Common myeloid progenitor, CD34-positive (primary cell): ENCODE results near the gene RRP12.
"Not testable (repeated sequence)": the region's sequence is repeated elsewhere in the genome, so short reads cannot be mapped to it uniquely, and the experiment has no call there.

Experiments
- CTCF ChIA-PET: fragments of 350-600 bp; sonication (Branson Sonifier 250); formaldehyde crosslinking; loops from one replicate; lab custom pipeline; 2021; ENCODE audit warnings: antibody characterized with exemption; lab: Charles Lee
- POLR2A ChIA-PET: fragments of 350-600 bp; sonication (Branson Sonifier 250); formaldehyde crosslinking; loops from one replicate; lab custom pipeline; 2021; ENCODE audit warnings: antibody characterized with exemption; lab: Charles Lee
- DNase-seq, 3 donors: peaks; one replicate each; pipeline versions ENCODE4 v3.0.0 to v3.0.0-alpha.2; 2013
- H3K27ac ChIP-seq, 2 experiments: 1 replicate in 1 of 2; 2 replicates in 1 of 2; pipeline ENCODE4 v1.7.0; 2013; ENCODE audit warnings: inconsistent platforms in 2 of 2, low read length in 2 of 2, mild to moderate bottlenecking in 2 of 2, low read depth in 1 of 2, moderate library complexity in 1 of 2; ENCODE audit not compliant: severe bottlenecking in 2 of 2, insufficient read depth in 1 of 2, poor library complexity in 1 of 2
- H3K27me3 ChIP-seq, 5 experiments: replicated peaks in 2 of 5; 1 replicate in 3 of 5; 2 replicates in 2 of 5; pipeline versions ENCODE4 v1.6.1 to v1.7.0; 2013; ENCODE audit warnings: low read length in 4 of 5, mild to moderate bottlenecking in 2 of 5, moderate library complexity in 2 of 5, inconsistent platforms in 1 of 5; ENCODE audit not compliant: insufficient read depth in 5 of 5, control insufficient read depth in 4 of 5
- H3K36me3 ChIP-seq, 4 experiments: 1 replicate in 2 of 4; 2 replicates in 2 of 4; pipeline versions ENCODE4 v1.6.1 to v1.7.0; 2013; ENCODE audit warnings: low read length in 3 of 4, control low read depth in 1 of 4, mild to moderate bottlenecking in 1 of 4; ENCODE audit not compliant: control insufficient read depth in 4 of 4, insufficient read depth in 4 of 4
- H3K4me1 ChIP-seq, 4 experiments: 1 replicate in 3 of 4; 2 replicates in 1 of 4; pipeline versions ENCODE4 v1.6.1 to v1.7.1; 2013; ENCODE audit warnings: low read length in 3 of 4, mild to moderate bottlenecking in 3 of 4, control low read depth in 1 of 4, inconsistent platforms in 1 of 4, moderate library complexity in 1 of 4; ENCODE audit not compliant: control insufficient read depth in 4 of 4, insufficient read depth in 4 of 4; ENCODE audit errors: control extremely low read depth in 1 of 4
- H3K4me3 ChIP-seq, 7 experiments: 1 replicate in 4 of 7; 2 replicates in 3 of 7; pipeline versions ENCODE4 v1.5.1 to v1.7.0; 2013; ENCODE audit warnings: mild to moderate bottlenecking in 7 of 7, low read length in 6 of 7, moderate library complexity in 6 of 7, inconsistent platforms in 2 of 7, low read depth in 2 of 7, control low read depth in 1 of 7; ENCODE audit not compliant: insufficient read depth in 4 of 7, control insufficient read depth in 1 of 7; ENCODE audit errors: extremely low read depth in 1 of 7
- H3K9me3 ChIP-seq, 5 experiments: 1 replicate in 4 of 5; 2 replicates in 1 of 5; pipeline versions ENCODE4 v1.6.1 to v1.7.1; 2013; ENCODE audit warnings: low read length in 4 of 5, mild to moderate bottlenecking in 2 of 5, inconsistent platforms in 1 of 5, low read depth in 1 of 5, moderate library complexity in 1 of 5; ENCODE audit not compliant: control insufficient read depth in 4 of 5, insufficient read depth in 2 of 5; ENCODE audit errors: control extremely low read depth in 1 of 5
- WGBS: methylation state at CpG from one replicate; pipeline ENCODE4 v1.1.5; 2013; ENCODE audit not compliant: insufficient coverage; 5-methylcytosine and 5-hydroxymethylcytosine counted together

The RRP12 gene

DNA sequence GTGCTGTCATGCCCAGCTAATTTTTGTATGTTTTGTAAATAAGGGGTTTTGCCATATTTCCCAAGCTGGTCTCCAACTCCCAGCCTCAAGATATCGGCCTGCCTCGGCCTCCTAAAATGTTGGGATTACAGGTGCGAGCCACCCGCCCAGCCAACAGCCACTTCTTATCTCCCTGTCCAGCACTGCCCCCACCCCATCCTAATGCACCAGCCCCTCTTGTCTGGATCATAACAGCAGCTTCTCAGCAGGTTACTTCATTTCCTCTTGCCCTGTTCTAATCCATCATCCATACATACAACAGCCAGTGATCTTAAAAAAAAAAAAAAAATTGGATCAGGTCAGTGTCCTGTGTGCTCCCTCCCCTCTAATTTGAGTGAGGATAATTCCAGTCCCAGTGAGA, 53.8 kb downstream of the RRP12 start:
- no peak for DNase-seq
- H3K27me3 ChIP-seq = no peaks in the 10 kb centered on the region
- no peak overlapping the region for H3K27ac ChIP-seq
- ChIA-PET CTCF (interaction anchor here (1.7 to 1.8 kb wide), 2 partner anchors 11 to 14 kb away, joined by 3 to 7 read pairs; no protein-coding TSS in a partner anchor), POLR2A (no interaction called here)
- no peaks in the 10 kb centered on the region for H3K4me1 ChIP-seq
- WGBS = 100% methylated on average over 2 of the region's 4 CpGs
- no peaks in the 10 kb centered on the region for H3K9me3 ChIP-seq
- H3K36me3 ChIP-seq = peaks cover 0 to 10% (median 1%) of the 10 kb centered on the region in 4 experiments
- H3K4me3 ChIP-seq = no peak overlapping the region

DNA sequence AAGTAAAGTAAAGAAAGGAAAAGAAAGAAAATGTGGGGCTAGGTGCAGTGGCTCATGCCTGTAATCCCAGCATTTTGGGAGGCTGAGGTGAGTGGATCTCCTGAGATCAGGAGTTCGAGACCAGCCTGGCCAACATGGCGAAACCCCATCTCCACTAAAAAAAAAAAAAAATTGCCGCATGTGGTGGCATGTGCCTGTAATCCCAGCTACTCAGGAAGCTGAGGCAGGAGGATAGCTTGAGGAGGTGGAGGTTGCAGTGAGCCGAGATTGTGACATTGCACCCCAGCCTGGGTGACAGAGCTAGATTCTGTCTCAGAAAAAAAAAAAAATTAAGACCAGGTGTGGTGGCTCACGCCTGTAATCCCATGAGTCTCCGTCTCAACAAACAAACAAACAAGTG, 57.5 kb downstream of the RRP12 start:
- not testable (repeated sequence) for H3K4me3 ChIP-seq, H3K27me3 ChIP-seq, H3K9me3 ChIP-seq, H3K36me3 ChIP-seq, H3K27ac ChIP-seq, DNase-seq, H3K4me1 ChIP-seq
- CTCF ChIA-PET = interaction anchor here (1.1 to 1.4 kb wide), 4 partner anchors 10 to 133 kb away, joined by 4 to 5 read pairs (median 4); no protein-coding TSS in a partner anchor
- POLR2A ChIA-PET = interaction anchor here (0.7 kb wide), 1 partner anchor 1024 kb away, joined by 4 read pairs; no protein-coding TSS in a partner anchor
- WGBS = 100% methylated on average over 2 of the region's 6 CpGs

GRCh38 chr10:97341416-97341815, 59.7 kb downstream of the RRP12 start:
- Histone ChIP-seq H3K36me3 (no peaks in the 10 kb centered on the region), H3K27me3 (no peaks in the 10 kb centered on the region), H3K4me3 (no peak overlapping the region), H3K27ac (no peak overlapping the region), H3K4me1 (no peaks in the 10 kb centered on the region), H3K9me3 (no peaks in the 10 kb centered on the region)
- ChIA-PET POLR2A (no interaction called here), CTCF (interaction anchor here (0.7 to 1.9 kb wide), 4 partner anchors 9 to 59 kb away, joined by 3 to 5 read pairs (median 4); no protein-coding TSS in a partner anchor)
- DNase-seq = no peak
- 86% methylated on average over 1 of the region's 2 CpGs for WGBS

GRCh38 chr10:97338041-97338440, 63.1 kb downstream of the RRP12 start:
- Histone ChIP-seq H3K4me3 (no peak overlapping the region), H3K27ac (no peak overlapping the region), H3K4me1 (peaks cover 3 to 13% (median 11%) of the 10 kb centered on the region in 4 experiments), H3K9me3 (no peaks in the 10 kb centered on the region), H3K27me3 (no peaks in the 10 kb centered on the region), H3K36me3 (no peaks in the 10 kb centered on the region)
- CTCF ChIA-PET = interaction anchor here (1.0 to 1.3 kb wide), 2 partner anchors 14 to 18 kb away, joined by 3 read pairs; partner anchors contain the start of gene FRAT1
- no peak for DNase-seq
- 91% methylated on average over 4 of the region's 5 CpGs for WGBS
- POLR2A ChIA-PET = interaction anchor here (1.1 kb wide), 1 partner anchor 19 kb away, joined by 3 read pairs; the partner anchor contains the start of gene FRAT1

DNA sequence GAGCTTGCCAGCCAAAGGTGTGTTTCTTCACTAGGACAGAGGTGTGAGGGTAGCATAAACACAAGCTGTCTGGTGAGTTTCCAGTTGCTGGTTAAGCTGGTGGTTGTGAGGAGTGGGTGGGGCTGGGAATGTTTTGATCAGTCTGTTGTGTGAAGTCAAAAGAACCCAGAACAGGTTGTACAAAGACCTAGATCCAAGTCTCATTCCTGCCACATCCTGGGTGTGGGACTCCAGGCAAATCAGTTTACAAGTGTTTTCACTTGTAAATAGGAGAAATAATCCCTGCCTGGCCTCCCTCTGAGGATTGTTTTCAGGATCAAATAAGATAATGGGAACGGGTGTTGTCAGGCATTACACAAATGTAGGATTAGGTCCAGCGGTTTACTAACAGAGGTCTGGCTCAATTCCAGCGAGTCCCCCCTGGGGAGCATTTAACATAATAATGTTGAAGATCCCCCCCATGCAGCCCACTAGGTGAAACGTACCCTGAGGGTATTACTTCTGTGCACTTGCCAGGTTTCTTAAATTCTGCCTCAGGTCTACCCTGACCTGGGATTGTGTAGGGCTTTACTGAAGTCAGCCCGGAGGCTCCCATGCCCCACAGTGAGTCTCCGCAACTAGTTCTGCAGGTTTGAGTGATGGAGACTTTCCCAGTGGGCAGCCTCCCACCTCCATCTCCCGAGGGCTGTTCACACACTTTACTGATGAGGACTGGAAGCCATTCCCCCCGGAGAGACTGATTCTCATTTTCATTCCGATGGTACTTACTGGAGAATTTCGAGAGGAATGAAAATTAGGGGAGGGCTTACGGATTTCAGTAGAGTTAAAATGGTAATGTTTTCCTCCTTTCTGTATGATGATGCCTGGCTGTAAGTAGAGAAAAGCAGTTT, 64.0 kb downstream of the RRP12 start:
- Histone ChIP-seq H3K27ac (no peak overlapping the region), H3K27me3 (no peaks in the 10 kb centered on the region), H3K4me1 (peaks cover 8 to 21% (median 19%) of the 10 kb centered on the region in 4 experiments), H3K9me3 (no peaks in the 10 kb centered on the region), H3K36me3 (no peaks in the 10 kb centered on the region), H3K4me3 (no peak overlapping the region)
- POLR2A ChIA-PET = no interaction called here
- WGBS = 94% methylated on average over 8 of the region's 11 CpGs
- CTCF ChIA-PET = interaction anchor here (1.0 to 1.3 kb wide), 2 partner anchors 18 kb away, joined by 3 to 4 read pairs; partner anchors contain the start of gene FRAT1
- no peak for DNase-seq

GRCh38 chr10:97336446-97336845, 64.7 kb downstream of the RRP12 start:
- ChIA-PET CTCF (interaction anchor here (1.0 kb wide), 1 partner anchor 18 kb away, joined by 4 read pairs; no protein-coding TSS in a partner anchor), POLR2A (no interaction called here)
- H3K4me1 ChIP-seq = peaks cover 8 to 29% (median 25%) of the 10 kb centered on the region in 4 experiments
- H3K4me3 ChIP-seq = no peak overlapping the region
- H3K36me3 ChIP-seq = no peaks in the 10 kb centered on the region
- WGBS = 100% methylated on average over 3 of the region's 5 CpGs
- no peaks in the 10 kb centered on the region for H3K27me3 ChIP-seq
- no peak for DNase-seq
- H3K9me3 ChIP-seq = no peaks in the 10 kb centered on the region
- no peak overlapping the region for H3K27ac ChIP-seq

GRCh38 chr10:97336006-97336405, 65.1 kb downstream of the RRP12 start:
- no peaks in the 10 kb centered on the region for H3K9me3 ChIP-seq
- H3K27ac ChIP-seq = no peak overlapping the region
- peaks cover 8 to 33% (median 25%) of the 10 kb centered on the region in 4 experiments for H3K4me1 ChIP-seq
- no peak for DNase-seq
- ChIA-PET CTCF (no interaction called here), POLR2A (no interaction called here)
- H3K4me3 ChIP-seq = no peak overlapping the region
- no peaks in the 10 kb centered on the region for H3K27me3 ChIP-seq
- H3K36me3 ChIP-seq = peaks cover 0 to 4% (median 0%) of the 10 kb centered on the region in 4 experiments
- 80% methylated on average over 1 of the region's 5 CpGs for WGBS
